Activated CD8-positive, alpha-beta memory T cell treated with anti-CD3 and anti-CD28 coated beads, Interleukin-2, amount 50 U/mL, for 1 hour (primary cell): ENCODE results near the gene NTM.
"Not testable (repeated sequence)": the region's sequence is repeated elsewhere in the genome, so short reads cannot be mapped to it uniquely, and the experiment has no call there.

ENCODE experiments used
- DNase-seq: peaks from one replicate; pipeline ENCODE4 v3.0.0-alpha.2; 2020; ENCODE audit errors: extremely low read depth

Gene NTM

DNA sequence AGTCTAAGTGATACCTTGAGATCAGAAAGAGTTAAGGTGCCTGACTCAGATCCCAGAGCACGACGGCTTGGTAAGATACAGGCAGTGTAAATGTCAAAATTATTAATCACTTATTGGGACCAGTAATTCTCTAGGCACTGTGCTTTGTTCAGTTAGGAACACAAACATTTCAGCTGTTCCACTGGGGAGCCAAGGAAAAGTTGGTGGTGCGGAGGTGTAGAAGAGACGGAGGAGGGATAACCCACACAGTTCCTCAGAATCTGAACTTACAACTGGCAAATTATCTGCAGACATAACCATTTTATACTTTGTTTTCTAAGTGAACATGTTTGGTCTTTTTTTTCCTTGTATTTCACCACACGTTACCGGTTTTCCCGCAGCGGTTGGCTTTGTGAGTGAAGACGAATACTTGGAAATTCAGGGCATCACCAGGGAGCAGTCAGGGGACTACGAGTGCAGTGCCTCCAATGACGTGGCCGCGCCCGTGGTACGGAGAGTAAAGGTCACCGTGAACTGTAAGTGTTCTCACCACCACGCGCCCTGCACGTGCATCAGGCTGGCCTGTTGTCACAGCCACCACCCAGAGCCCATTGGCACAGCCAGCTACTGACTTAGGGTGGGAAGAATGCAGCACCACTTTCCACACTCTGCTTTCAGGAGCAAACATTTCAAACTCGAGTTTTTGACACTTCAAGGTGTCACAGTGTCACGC lies 937.0 kb downstream of the NTM start:
- no peak for DNase-seq

- no peak for DNase-seq
Measured at GRCh38 chr11:132310390-132311375, 940.3 kb downstream of the NTM start.

DNA sequence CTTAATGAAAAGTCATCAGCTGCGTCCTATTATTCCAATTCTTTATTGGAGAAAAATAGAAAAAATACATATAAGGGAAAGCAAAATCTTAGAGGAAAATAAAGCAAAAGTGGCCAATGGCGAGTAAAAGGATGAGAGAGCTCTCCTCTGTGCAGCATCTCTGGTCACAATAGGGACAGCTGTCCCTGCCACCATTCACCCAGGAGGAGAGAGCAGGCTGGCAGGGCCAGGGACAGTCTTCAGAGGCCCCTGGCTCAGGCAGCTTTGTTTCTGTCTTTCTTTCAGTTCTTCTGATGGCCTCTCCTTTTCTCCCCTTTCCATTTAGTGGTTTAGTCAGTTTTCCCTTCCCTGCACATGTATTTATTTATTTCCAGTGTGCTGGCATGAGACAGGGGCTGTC lies 941.3 kb downstream of the NTM start:
- DNase-seq, result no peak

DNA sequence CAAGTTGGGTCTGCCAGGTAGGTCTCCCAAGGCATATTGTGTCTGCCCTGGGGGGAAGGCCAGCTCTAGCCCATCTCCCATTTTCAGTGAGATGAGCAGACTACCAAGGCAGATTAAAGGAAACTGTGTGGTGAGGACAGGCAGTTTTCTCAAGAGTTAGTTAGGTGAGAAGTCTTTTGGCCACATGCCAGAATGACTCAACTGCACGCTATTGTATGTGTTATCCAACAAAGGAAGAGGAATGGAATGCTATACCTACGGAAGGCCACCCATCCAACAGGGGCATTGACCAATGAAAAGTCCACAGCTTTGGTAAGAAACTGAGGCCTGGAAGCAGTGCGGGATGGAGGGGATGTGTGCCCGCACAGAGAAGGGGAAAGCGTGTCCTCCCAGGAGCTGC lies 941.7 kb downstream of the NTM start:
- DNase-seq, result no peak

DNA sequence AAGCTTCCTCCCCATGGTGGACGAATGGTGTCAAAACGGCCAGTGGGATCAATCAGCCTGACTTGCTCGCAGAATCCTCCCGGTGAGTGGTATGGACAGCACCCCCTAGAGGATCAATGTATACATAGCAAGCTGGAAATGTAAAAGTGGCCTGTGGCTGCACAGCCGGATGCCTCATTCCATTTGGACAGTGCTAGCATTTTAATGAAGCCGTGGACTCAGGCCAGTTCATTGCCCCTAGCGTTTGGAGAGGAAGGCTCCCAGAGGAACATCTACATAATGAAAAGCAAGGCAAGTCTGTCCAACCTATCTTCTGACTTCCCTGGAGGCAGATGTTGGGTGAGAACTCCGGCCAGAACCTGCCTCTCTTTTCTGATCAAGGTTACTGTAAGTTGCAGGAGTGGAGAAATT lies 942.3 kb downstream of the NTM start:
- no peak for DNase-seq

GRCh38 chr11:132314911-132315455 lies 944.6 kb downstream of the NTM start:
- no peak for DNase-seq

GRCh38 chr11:132315696-132316095 lies 945.3 kb downstream of the NTM start:
- no peak for DNase-seq

- DNase-seq, result no peak
Measured at GRCh38 chr11:132318421-132319157, 948.2 kb downstream of the NTM start.

- not testable (repeated sequence) for DNase-seq
Measured at GRCh38 chr11:132319419-132319818, 949.0 kb downstream of the NTM start.

GRCh38 chr11:132330515-132330914 lies 960.1 kb downstream of the NTM start:
- DNase-seq, result no peak

GRCh38 chr11:132332521-132332920 lies 962.1 kb downstream of the NTM start:
- DNase-seq, result no peak

DNA sequence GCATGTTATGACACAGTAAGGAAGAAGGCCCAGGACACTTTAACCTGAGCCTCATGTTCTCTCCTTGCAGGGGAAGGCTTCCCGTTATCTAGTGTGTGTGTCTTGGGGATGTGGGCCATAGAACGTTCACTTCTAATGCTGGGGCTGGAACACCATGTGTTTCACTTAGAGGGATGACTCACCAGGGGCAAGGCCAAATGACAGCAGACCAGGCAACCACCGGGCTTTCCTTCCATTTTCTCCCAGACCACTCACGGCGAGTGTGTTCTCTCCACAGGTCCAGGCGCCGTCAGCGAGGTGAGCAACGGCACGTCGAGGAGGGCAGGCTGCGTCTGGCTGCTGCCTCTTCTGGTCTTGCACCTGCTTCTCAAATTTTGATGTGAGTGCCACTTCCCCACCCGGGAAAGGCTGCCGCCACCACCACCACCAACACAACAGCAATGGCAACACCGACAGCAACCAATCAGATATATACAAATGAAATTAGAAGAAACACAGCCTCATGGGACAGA lies 964.4 kb downstream of the NTM start:
- no peak for DNase-seq

GRCh38 chr11:132335311-132335710 lies 964.9 kb downstream of the NTM start:
- no peak for DNase-seq

GRCh38 chr11:132336781-132337535 lies 966.5 kb downstream of the NTM start:
- no peak for DNase-seq

GRCh38 chr11:132337819-132338416 lies 967.5 kb downstream of the NTM start:
- no peak for DNase-seq

DNA sequence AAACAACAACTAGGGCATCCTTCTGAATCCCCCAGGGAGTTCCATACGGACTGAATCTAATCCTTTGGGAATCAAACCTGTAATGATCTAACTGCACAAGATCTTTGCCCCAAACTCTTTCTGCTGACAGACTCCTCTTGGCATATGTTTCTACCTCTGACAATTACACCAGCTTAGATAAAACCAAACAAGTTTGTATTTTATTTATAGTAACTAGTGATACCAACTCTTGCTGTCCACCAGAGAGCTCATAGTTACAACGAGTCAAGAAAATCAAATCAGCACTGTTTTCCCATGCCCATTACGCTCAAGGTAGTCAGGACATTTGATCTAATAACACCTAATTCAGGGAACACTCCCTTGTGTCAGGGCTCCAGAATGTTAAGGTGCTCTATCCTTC lies 972.0 kb downstream of the NTM start:
- DNase-seq, result no peak

GRCh38 chr11:132343445-132344175 lies 973.2 kb downstream of the NTM start:
- DNase-seq, result no peak

DNA sequence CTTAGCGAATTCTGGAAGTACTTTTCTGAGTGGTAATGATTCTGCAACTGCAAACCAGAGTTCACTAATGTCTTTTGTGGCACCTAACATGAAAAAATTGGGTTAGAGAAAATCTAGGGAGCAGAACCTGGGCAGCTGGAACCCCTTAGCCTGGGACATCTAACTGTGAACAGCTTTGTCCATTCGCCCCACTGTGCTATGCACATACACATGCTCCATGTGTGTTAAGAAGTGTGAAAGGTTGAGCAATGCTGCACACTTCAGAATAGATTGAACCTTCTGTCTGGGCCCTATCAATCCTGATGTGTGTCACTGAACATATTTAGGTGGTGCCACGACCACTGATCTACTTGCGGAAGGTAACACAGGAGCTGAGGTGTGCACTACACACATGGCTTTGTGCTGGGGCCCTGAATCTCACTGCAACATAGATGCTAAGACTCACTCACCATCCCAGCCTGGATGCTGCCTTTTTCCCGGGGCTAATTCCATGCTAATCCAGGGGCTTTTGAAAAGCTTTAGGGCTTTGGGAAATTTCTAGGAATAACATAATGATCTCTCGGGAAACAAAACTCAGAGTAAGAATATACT lies 976.2 kb downstream of the NTM start:
- no peak for DNase-seq
